Measurements from ENCODE around the gene ARHGAP25.
"Not testable (repeated sequence)": the region's sequence is repeated elsewhere in the genome, so short reads cannot be mapped to it uniquely, and the experiment has no call there.

ARHGAP25 gene

GRCh38 chr2:68798569-68798968, 64.0 kb downstream of the ARHGAP25 start:
- DNase-seq (ENCODE audit: low read depth), result no peak

- DNase-seq (ENCODE audit: low read depth), result no peak
Observed at GRCh38 chr2:68799140-68800026, 64.8 kb downstream of the ARHGAP25 start.

- DNase-seq (ENCODE audit: low read depth), result no peak
Observed at GRCh38 chr2:68800027-68800401, 65.4 kb downstream of the ARHGAP25 start.

GRCh38 chr2:68800517-68800916, 65.9 kb downstream of the ARHGAP25 start:
- DNase-seq (ENCODE audit: low read depth), result no peak

- DNase-seq (ENCODE audit: low read depth), result not testable (repeated sequence)
Observed at GRCh38 chr2:68802161-68802560, 67.5 kb downstream of the ARHGAP25 start.

GRCh38 chr2:68805025-68805424, 70.4 kb downstream of the ARHGAP25 start:
- DNase-seq (ENCODE audit: low read depth), result no peak

GRCh38 chr2:68806511-68807109, 72.0 kb downstream of the ARHGAP25 start:
- peak; percentile 38 for DNase-seq (ENCODE audit: low read depth)

- no peak for DNase-seq (ENCODE audit: low read depth)
Observed at GRCh38 chr2:68807821-68808266, 73.2 kb downstream of the ARHGAP25 start.

- no peak for DNase-seq (ENCODE audit: low read depth)
Observed at GRCh38 chr2:68809324-68810240, 75.0 kb downstream of the ARHGAP25 start.

- no peak for DNase-seq (ENCODE audit: low read depth)
Observed at GRCh38 chr2:68811364-68811763, 76.8 kb downstream of the ARHGAP25 start.

GRCh38 chr2:68812251-68812650, 77.6 kb downstream of the ARHGAP25 start:
- no peak for DNase-seq (ENCODE audit: low read depth)

- no peak for DNase-seq (ENCODE audit: low read depth)
Observed at GRCh38 chr2:68813596-68813995, 79.0 kb downstream of the ARHGAP25 start.

- DNase-seq (ENCODE audit: low read depth), result no peak
Observed at GRCh38 chr2:68817306-68817705, 82.7 kb downstream of the ARHGAP25 start.

GRCh38 chr2:68819556-68819955, 84.9 kb downstream of the ARHGAP25 start:
- no peak for DNase-seq (ENCODE audit: low read depth)

GRCh38 chr2:68822207-68822872, 87.7 kb downstream of the ARHGAP25 start:
- DNase-seq (ENCODE audit: low read depth), result no peak

GRCh38 chr2:68824831-68825230, 90.2 kb downstream of the ARHGAP25 start:
- peak; percentile 36 for DNase-seq (ENCODE audit: low read depth)

GRCh38 chr2:68825866-68826265, 91.3 kb downstream of the ARHGAP25 start:
- no peak for DNase-seq (ENCODE audit: low read depth)

- no peak for DNase-seq (ENCODE audit: low read depth)
Observed at GRCh38 chr2:68827666-68828065, 93.1 kb downstream of the ARHGAP25 start.

- peak; percentile 88 for DNase-seq (ENCODE audit: low read depth)
Observed at GRCh38 chr2:68828887-68829708, 94.5 kb downstream of the ARHGAP25 start.

- DNase-seq (ENCODE audit: low read depth), result no peak
Observed at GRCh38 chr2:68829749-68830148, 95.1 kb downstream of the ARHGAP25 start.

GRCh38 chr2:68831686-68832232, 97.1 kb downstream of the ARHGAP25 start:
- DNase-seq (ENCODE audit: low read depth), result no peak
